Neural cell (in vitro differentiated cells): ENCODE measurements around the gene NALCN. TPM values are rescaled to one million over a fixed set of nuclear protein-coding genes. Genes with fewer than 3 reads are reported as not detected.

Experiments
- H2AFZ ChIP-seq: fragments of 200-600, 300-800 bp; sonication (generic), shearing (Covaris generic); 2 replicates; pipeline ENCODE4 v1.6.0; 2014; ENCODE audit warnings: low read depth, mild to moderate bottlenecking, antibody characterized with exemption, low read length, moderate library complexity
- H3F3A ChIP-seq: fragments of 200-600 bp; shearing (Covaris generic); 2 replicates; pipeline ENCODE4 v1.6.1; 2016; ENCODE audit warnings: mild to moderate bottlenecking, moderate library complexity, mixed read lengths, antibody characterized with exemption, low read length; ENCODE audit not compliant: insufficient read depth, poor library complexity, severe bottlenecking
- H3K27ac ChIP-seq: fragments of 200-600, 300-800 bp; sonication (generic), shearing (Covaris generic); 2 replicates; pipeline ENCODE4 v1.5.1; 2014; ENCODE audit warnings: mild to moderate bottlenecking, low read length, moderate library complexity
- H3K27me3 ChIP-seq: fragments of 300-800, 200-600 bp; sonication (generic), shearing (Covaris generic); 2 replicates; pipeline ENCODE4 v1.6.0; 2014; ENCODE audit warnings: mild to moderate bottlenecking, low read depth, low read length, moderate library complexity; ENCODE audit not compliant: insufficient read depth
- H3K36me3 ChIP-seq: fragments of 300-800, 200-600 bp; sonication (generic), shearing (Covaris generic); 2 replicates; pipeline ENCODE4 v1.5.1; 2014; ENCODE audit warnings: mild to moderate bottlenecking, antibody characterized with exemption, low read length, moderate library complexity; ENCODE audit not compliant: insufficient read depth
- H3K4me2 ChIP-seq: fragments of 300-800, 200-600 bp; sonication (generic), shearing (Covaris generic); 2 replicates; pipeline ENCODE4 v1.6.0; 2014; ENCODE audit warnings: mild to moderate bottlenecking, low read length
- H3K4me3 ChIP-seq: fragments of 300-800, 200-600 bp; sonication (generic), shearing (Covaris generic); 2 replicates; pipeline ENCODE4 v1.5.1; 2014; ENCODE audit warnings: mild to moderate bottlenecking, low read length, moderate library complexity
- H3K79me2 ChIP-seq: fragments of 200-600 bp; shearing (Covaris generic); replicated peaks from 2 replicates; pipeline ENCODE4 v1.6.0; 2014; ENCODE audit warnings: mild to moderate bottlenecking, low read length, moderate library complexity; ENCODE audit not compliant: insufficient read depth
- H3K9ac ChIP-seq: fragments of 300-800, 200-600 bp; sonication (generic), shearing (Covaris generic); 2 replicates; pipeline ENCODE4 v1.6.1; 2016; ENCODE audit warnings: mild to moderate bottlenecking, low read length, mixed read lengths
- H3K9me2 ChIP-seq: fragments of 200-600 bp; shearing (Covaris generic); 2 replicates; pipeline ENCODE4 v1.6.1; 2016; ENCODE audit warnings: mild to moderate bottlenecking, low read length, mixed read lengths; ENCODE audit not compliant: insufficient read depth
- H3K9me3 ChIP-seq: fragments of 200-600, 300-800 bp; sonication (generic), shearing (Covaris generic); 2 replicates; pipeline ENCODE4 v1.6.1; 2016; ENCODE audit warnings: mild to moderate bottlenecking, mixed run types, low read length, moderate library complexity, mixed read lengths
- H4K20me1 ChIP-seq: fragments of 200-600 bp; shearing (Covaris generic); 2 replicates; pipeline ENCODE4 v1.6.1; 2016; ENCODE audit warnings: mild to moderate bottlenecking, mixed run types; ENCODE audit not compliant: insufficient read depth
- EP300 ChIP-seq: fragments of 450-650 bp; conservative IDR thresholded peaks from 2 replicates; pipeline ENCODE4 v1.6.1; 2014; ENCODE audit warnings: antibody characterized with exemption, mild to moderate bottlenecking, moderate library complexity; ENCODE audit not compliant: poor library complexity, severe bottlenecking
- EZH2 ChIP-seq: fragments of 200-600, 300-800 bp; shearing (Covaris generic), sonication (generic); IDR thresholded peaks from 2 replicates; pipeline ENCODE4 v1.6.1; 2014; ENCODE audit warnings: antibody characterized with exemption, low read length, borderline replicate concordance, mild to moderate bottlenecking; ENCODE audit not compliant: insufficient read depth, poor library complexity, severe bottlenecking
- MXI1 ChIP-seq: fragments of 450-650 bp; conservative IDR thresholded peaks from 2 replicates; pipeline ENCODE4 v1.6.1; 2014; ENCODE audit warnings: antibody characterized with exemption, mild to moderate bottlenecking; ENCODE audit not compliant: poor library complexity, severe bottlenecking
- POLR2AphosphoS5 ChIP-seq: IDR thresholded peaks from 2 replicates; pipeline ENCODE4 v1.6.1; 2012
- RAD21 ChIP-seq: fragments of 450-650 bp; conservative IDR thresholded peaks from 2 replicates; pipeline ENCODE4 v1.6.1; 2014; ENCODE audit warnings: antibody characterized with exemption, mild to moderate bottlenecking, moderate library complexity
- SMC3 ChIP-seq: fragments of 450-650 bp; conservative IDR thresholded peaks from 2 replicates; pipeline ENCODE4 v1.6.1; 2014; ENCODE audit warnings: antibody characterized with exemption, mild to moderate bottlenecking, moderate library complexity; ENCODE audit not compliant: poor library complexity
- TAF1 ChIP-seq: IDR thresholded peaks from 2 replicates; pipeline ENCODE4 v1.6.1; 2012; ENCODE audit warnings: low read depth
- polyA plus RNA-seq: library from polyadenylated mRNA; depleted of rRNA; stranded (reverse); fragments of >200 nt; gene quantifications from 2 replicates; pipeline ENCODE4 v1.2.3, GENCODE V29; 2014
- TF ChIP-seq, protein P1 (sequence below): fragments of 450-650 bp; IDR thresholded peaks from 2 replicates; pipeline ENCODE4 v1.5.1; 2014; ENCODE audit warnings: antibody characterized with exemption, mild to moderate bottlenecking, moderate library complexity; ENCODE audit not compliant: poor library complexity, severe bottlenecking
- TF ChIP-seq, protein P2 (sequence below): IDR thresholded peaks from 2 replicates; pipeline ENCODE4 v1.6.1; 2012; ENCODE audit warnings: borderline replicate concordance

NALCN gene
- polyA plus RNA-seq, 1 donor from 2014 or later, result 24.1 TPM

GRCh38 chr13:101264931-101265330, 151.4 kb downstream of the NALCN start:
- TF ChIP-seq, protein P1, sequence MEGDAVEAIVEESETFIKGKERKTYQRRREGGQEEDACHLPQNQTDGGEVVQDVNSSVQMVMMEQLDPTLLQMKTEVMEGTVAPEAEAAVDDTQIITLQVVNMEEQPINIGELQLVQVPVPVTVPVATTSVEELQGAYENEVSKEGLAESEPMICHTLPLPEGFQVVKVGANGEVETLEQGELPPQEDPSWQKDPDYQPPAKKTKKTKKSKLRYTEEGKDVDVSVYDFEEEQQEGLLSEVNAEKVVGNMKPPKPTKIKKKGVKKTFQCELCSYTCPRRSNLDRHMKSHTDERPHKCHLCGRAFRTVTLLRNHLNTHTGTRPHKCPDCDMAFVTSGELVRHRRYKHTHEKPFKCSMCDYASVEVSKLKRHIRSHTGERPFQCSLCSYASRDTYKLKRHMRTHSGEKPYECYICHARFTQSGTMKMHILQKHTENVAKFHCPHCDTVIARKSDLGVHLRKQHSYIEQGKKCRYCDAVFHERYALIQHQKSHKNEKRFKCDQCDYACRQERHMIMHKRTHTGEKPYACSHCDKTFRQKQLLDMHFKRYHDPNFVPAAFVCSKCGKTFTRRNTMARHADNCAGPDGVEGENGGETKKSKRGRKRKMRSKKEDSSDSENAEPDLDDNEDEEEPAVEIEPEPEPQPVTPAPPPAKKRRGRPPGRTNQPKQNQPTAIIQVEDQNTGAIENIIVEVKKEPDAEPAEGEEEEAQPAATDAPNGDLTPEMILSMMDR, result no peak
- TF ChIP-seq, protein P2, sequence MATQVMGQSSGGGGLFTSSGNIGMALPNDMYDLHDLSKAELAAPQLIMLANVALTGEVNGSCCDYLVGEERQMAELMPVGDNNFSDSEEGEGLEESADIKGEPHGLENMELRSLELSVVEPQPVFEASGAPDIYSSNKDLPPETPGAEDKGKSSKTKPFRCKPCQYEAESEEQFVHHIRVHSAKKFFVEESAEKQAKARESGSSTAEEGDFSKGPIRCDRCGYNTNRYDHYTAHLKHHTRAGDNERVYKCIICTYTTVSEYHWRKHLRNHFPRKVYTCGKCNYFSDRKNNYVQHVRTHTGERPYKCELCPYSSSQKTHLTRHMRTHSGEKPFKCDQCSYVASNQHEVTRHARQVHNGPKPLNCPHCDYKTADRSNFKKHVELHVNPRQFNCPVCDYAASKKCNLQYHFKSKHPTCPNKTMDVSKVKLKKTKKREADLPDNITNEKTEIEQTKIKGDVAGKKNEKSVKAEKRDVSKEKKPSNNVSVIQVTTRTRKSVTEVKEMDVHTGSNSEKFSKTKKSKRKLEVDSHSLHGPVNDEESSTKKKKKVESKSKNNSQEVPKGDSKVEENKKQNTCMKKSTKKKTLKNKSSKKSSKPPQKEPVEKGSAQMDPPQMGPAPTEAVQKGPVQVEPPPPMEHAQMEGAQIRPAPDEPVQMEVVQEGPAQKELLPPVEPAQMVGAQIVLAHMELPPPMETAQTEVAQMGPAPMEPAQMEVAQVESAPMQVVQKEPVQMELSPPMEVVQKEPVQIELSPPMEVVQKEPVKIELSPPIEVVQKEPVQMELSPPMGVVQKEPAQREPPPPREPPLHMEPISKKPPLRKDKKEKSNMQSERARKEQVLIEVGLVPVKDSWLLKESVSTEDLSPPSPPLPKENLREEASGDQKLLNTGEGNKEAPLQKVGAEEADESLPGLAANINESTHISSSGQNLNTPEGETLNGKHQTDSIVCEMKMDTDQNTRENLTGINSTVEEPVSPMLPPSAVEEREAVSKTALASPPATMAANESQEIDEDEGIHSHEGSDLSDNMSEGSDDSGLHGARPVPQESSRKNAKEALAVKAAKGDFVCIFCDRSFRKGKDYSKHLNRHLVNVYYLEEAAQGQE, result no peak
- no peak for TF ChIP-seq RAD21
- no peak for TF ChIP-seq POLR2AphosphoS5
- TF ChIP-seq EZH2, result no peak
- no peak for TF ChIP-seq SMC3
- no peak for TF ChIP-seq TAF1

GRCh38 chr13:101262306-101262705, 154.0 kb downstream of the NALCN start:
- Histone ChIP-seq H3K79me2 (no peaks in the 10 kb centered on the region), H3K27ac (no peak overlapping the region), H2AFZ (no peak overlapping the region), H3K4me2 (no peak overlapping the region), H3K9me2 (no peaks in the 10 kb centered on the region), H3K36me3 (no peaks in the 10 kb centered on the region), H3K27me3 (no peaks in the 10 kb centered on the region), H3K9ac (no peak overlapping the region), H4K20me1 (no peaks in the 10 kb centered on the region), H3K4me3 (no peak overlapping the region), H3F3A (no peaks in the 10 kb centered on the region), H3K9me3 (no peaks in the 10 kb centered on the region)
- TF ChIP-seq EZH2 (no peak), POLR2AphosphoS5 (no peak), RAD21 (no peak), EP300 (no peak), TAF1 (no peak), SMC3 (no peak), MXI1 (no peak)
- TF ChIP-seq, protein P2, result no peak
- TF ChIP-seq, protein P1, result no peak

More at GRCh38 chr13:101264931-101265330, 151.4 kb downstream of the NALCN start:
- no peaks in the 10 kb centered on the region for H3K79me2 ChIP-seq
- no peak overlapping the region for H3K27ac ChIP-seq
- no peak overlapping the region for H3K9ac ChIP-seq
- H3K4me3 ChIP-seq, result no peak overlapping the region
- H3K4me2 ChIP-seq, result no peak overlapping the region
- H3K9me2 ChIP-seq, result no peaks in the 10 kb centered on the region
- no peak overlapping the region for H2AFZ ChIP-seq
- no peaks in the 10 kb centered on the region for H3K36me3 ChIP-seq
- H3F3A ChIP-seq, result no peaks in the 10 kb centered on the region
- no peaks in the 10 kb centered on the region for H3K9me3 ChIP-seq
- no peaks in the 10 kb centered on the region for H3K27me3 ChIP-seq
- no peaks in the 10 kb centered on the region for H4K20me1 ChIP-seq
